NCI-H2196 treated with DMSO at 0.1 percent for 48 hours (cell line): ENCODE results near the gene EP400.
"Not testable (repeated sequence)": the region's sequence is repeated elsewhere in the genome, so short reads cannot be mapped to it uniquely, and the experiment has no call there.

Experiments
- DNase-seq: peaks from one replicate; lab custom pipeline; 2025; ENCODE audit not compliant: unreplicated experiment; lab: John Stamatoyannopoulos, UW

Gene EP400

DNA sequence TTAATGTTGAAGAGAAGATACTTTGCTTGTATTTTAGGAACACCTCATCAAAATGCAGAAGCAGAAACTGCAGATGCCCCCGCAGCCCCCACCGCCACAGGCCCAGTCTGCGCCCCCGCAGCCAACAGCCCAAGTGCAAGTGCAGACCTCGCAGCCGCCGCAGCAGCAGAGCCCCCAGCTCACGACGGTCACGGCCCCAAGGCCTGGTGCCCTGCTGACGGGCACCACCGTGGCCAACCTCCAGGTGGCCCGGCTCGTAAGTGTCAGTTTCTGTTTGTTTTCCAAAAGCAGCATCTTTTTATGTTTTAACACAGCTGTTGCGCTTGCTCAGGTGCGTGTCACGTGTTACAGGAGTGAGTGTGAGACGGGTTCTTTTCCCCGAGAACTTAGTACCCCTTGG is 114.9 kb downstream of the EP400 start:
- no peak for DNase-seq

GRCh38 chr12:132065203-132065602 is 115.5 kb downstream of the EP400 start:
- no peak for DNase-seq

DNA sequence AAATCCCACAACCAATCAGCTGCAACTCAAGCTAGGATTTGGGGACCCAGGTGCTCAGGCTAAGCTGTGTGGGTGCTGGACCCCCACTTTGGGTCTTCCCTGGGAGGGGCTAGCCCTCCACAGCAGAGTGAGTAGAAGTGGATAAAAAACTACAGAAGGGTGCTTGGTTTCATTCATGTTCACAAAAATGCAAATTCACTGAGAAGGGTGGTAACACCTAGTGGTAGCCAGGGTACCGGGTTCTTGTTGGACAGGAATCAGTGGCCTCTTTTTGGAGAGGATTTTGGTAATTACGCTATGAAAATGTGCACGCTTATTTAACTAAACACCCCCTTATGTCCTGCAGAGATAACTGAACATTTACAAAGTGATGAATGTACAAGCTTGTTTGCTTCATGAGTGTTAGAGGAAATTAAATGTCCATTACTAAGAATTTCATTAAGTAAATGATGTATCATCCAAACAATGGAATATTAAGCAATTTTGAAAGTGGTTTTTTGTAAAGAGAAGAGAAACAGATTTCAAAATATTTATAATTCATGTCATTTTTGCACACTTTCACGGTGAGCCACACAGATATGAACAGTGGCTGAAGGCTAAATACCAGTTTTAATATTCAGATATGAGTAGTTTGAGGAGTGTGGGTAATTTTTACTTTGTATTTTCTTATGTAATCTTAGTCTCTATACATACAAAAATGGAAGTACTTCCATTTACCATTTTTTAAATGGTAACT is 116.0 kb downstream of the EP400 start:
- DNase-seq, result no peak

DNA sequence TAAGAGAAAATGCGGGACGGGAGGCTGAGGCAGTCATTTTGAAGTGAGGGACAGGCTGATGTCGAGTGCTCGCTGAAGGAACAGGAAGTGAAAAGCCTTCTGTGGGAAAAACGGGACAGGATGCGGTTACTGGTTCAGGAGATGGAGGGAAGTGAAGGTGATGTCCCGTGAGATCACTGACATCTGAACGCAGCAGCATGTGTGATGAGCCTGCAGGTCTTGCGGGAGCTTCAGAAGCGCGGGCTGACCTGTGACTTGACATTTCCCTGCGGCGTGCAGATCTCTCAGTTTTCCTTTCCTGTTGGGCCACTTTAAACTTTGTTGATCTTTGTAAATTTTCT is 116.6 kb downstream of the EP400 start:
- no peak for DNase-seq

GRCh38 chr12:132066749-132067148 is 117.0 kb downstream of the EP400 start:
- DNase-seq, result no peak

- no peak for DNase-seq
Observed at GRCh38 chr12:132067182-132067581, 117.4 kb downstream of the EP400 start.

DNA sequence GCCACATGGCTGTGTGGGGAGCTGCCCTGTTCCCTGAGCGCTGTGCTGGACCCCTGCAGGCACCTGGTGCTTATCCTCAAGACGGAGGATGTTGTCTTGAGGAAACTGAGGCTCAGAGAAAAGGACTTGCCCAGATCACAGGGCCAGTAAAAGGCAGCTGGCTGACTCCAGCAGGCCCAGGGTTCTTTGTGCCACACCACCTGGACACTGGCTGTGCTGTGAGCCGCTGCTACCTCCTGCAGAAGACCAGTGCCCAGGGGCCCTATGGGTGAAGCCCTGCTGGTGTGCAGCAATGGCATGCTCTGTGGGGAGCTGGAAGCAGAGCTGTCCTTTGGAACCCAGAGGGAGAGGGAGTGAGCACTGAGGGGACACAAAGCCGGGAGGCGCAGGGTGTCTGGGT is 118.5 kb downstream of the EP400 start:
- DNase-seq, result no peak

DNA sequence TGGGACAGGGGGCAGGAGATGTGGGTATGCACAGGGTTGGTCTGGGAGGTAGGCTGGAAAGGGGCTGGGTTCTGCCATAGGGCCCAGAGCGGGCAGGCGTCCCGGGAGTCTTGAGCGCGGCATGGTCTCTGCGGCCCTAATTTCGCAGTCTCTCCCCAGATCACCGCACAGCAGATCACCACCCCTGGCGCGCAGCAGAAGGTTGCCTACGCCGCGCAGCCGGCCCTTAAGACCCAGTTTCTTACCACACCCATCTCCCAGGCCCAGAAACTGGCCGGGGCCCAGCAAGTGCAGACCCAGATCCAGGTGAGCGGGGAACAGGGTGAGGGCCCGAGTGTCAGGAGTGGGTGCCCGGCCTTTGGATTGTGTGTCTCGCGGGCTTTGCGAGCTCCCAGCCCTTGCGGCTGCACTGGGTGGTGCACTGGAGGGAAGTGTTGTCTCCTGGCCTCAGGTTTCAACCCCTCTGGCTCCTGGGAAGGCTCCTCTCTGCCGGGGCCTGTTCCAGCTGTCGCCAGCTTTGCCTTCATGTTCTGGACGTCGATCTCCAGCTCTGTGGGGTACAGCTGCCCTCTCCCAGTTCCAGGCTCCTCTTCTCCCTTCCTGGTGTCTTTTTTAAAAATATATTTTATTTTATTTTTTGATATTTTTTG is 119.7 kb downstream of the EP400 start:
- no peak for DNase-seq

DNA sequence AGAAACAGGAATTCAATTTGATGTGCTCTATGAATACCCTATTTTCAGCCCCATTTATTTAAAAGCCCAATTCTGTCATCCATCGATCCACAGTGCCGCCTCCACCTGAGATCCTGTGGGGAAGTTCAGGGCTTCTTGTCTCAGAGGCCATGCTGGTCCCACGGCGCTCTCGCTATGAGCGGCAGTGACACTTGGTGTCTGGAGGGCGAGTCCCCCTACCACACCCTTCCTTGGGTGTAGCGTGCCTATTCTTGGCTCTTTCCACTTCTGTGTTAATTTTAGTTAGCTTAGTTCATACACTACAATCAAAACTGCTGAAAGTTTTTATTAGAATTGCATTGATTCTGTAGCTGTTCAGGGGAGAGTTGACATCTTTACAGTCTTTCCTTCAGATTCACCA is 120.6 kb downstream of the EP400 start:
- no peak for DNase-seq

DNA sequence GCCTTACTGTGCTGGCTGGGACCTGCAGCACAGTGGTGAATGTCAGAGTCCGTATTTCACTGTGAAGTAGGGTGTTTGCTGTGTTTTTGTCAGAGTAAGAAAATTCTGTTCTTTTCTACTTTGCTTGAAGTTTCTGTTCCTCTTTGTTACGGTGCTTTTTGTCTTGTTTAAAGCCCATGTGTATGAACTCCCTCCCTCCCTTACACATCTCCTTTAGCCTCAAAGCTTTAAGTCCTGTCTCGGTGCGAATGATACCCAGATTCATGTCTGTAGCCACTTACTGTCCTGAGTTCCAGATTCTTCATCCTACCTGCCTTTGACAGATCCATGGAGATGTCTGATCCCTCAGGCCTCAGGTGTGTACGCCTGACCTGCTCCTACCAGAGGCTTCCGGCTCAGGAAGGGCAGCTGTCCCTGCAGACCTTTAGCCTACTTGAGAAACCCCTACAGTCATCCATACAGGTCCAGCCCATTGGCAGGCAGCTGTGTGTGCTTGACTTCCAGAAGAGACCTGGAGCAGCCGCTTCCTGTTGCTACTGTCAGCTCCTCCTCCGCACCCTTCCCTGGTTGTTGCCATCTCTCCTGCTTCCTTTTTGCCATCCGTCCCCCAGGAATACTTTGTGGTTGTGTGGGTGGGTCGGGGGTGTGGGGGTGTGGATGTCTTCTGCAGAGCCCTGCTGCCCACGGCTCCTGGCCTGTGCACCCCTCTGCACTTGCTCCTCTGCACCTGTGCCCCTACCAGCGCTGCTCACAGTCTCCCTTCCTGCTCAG is 121.5 kb downstream of the EP400 start:
- DNase-seq, result peak; percentile 19

DNA sequence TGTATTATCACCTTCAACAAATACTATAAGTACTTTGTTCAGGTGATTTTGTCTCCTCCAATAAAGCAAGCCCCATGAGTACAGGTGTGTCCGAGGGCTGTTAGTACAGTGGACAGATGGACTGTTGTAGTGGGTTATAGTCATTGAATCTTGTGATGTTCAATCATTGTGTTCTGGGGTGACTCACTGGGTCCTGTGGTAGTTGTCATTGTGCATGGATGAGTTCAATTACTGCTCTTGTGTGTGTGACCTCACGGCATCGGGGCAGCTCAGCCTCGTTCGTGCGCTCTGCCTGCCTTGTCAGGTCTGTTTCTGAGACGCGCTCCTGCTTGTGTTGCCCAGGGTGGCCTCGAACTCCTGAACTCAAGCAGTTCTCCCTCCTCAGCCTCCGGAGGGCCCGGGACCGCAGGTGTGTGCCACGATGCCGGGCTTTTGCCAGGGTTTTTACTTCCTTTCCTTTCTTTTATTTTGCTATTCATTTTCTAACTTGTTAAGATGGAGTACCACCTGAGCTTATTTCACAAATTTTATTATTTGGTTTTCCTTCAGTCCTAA is 122.2 kb downstream of the EP400 start:
- DNase-seq, result no peak

GRCh38 chr12:132074216-132074615 is 124.5 kb downstream of the EP400 start:
- no peak for DNase-seq

GRCh38 chr12:132075026-132075713 is 125.4 kb downstream of the EP400 start:
- DNase-seq, result no peak

DNA sequence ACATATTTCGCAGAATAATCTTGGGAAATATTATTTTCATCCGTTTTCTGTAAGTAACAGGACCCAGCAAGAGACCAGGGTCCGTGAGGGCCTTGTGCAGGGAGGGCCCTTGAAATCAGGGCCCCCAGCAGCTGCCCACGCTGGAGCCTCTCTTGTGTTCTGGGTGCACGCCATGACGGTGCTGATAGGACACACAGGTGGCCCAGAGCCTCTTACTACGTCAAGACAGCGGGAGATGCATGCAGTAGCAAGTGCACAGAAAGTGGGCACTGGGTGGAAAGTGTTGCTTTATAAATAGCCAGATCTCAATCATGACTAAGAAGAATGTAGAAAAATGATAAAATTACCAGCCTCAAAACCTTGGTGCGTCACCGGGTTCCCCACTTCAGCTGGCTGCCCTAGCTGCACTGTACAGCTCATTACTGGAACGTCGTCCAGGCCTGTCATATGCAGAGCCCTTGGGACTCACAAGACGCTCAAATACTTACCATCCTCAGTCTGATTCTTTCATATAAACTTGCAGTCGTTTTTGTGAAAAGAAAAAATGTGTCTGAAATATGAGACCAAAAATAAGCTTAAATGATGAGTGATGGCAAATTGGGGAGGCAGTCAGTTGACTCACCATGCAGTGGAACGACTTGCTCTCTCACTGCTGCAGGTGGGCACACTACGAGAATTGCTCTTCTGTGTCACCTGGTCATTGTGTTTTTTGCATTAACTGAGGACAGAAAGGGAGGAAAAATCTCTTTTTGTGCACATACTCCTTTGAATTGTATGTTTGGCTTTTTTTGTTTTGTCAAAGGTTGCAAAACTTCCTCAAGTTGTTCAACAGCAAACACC is 126.2 kb downstream of the EP400 start:
- DNase-seq, result no peak

GRCh38 chr12:132076711-132077110 is 127.0 kb downstream of the EP400 start:
- no peak for DNase-seq

GRCh38 chr12:132077322-132078100 is 127.8 kb downstream of the EP400 start:
- DNase-seq, result no peak

GRCh38 chr12:132078190-132078589 is 128.4 kb downstream of the EP400 start:
- DNase-seq, result no peak

DNA sequence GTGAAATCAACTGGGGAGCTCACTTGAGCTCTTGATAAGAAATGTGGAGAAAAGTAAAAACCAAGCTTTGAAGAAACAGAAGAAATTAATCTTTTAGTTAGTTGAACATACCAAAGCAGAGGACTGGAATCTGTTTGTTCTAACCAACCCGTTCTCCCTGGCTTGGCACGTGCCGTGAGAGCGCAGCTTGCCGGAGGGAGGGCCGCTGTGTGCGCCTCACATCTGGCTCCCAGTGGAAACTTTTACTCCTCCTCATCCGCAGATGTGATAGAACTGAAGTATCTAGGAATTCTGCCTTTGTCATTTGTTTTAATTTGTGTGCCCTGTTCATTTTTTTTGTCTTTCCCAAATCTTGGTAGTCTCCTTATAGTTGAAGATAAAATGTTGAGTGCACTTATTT is 129.5 kb downstream of the EP400 start:
- no peak for DNase-seq

DNA sequence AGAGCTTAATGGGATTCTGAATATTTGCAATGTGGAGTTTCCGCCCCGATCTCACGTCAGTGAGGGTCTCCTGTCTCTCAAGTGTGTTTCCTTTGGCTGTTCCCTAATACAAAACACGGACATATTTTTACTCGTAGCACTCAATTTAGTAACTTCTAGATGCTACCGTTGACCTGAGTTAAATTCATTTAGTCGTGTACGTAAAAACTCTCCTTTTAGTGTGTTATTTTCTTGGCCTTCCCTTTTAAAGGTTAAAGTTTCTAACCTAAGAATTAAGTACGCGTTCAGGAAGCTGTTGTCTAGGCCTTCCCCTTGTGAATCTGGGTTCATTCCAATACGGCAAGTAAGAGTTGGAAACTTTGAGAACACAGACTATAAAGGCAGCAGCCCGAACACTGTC is 130.0 kb downstream of the EP400 start:
- no peak for DNase-seq

DNA sequence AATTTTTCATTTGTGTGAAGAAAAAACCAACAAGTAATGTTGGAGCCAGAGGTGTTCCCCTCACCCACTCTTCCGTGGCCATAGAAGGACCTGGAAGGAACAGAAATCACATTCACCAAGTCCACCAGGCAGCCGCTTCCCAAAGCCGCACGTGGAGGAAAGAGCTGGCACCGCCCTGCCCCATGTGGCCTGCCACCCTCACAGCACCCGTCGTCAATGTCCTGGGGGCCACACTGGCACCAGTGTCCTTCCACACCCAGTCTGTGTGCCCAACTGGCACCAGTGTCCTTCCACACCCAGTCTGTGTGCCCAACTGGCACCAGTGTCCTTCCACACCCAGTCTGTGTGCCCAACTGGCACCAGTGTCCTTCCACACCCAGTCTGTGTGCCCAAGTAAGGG is 130.8 kb downstream of the EP400 start:
- not testable (repeated sequence) for DNase-seq
